ENCODE results near the gene MRPL3. TPM values are rescaled to one million over a fixed set of nuclear protein-coding genes. Genes with fewer than 3 reads are reported as not detected.
A peak's percentile ranks its signal among the peaks of the same experiment; 100 is the strongest.

Gene MRPL3
- polyA plus RNA-seq, 1 of the 3 experiments (the other 2 are of a cell fraction), result 73.7 TPM

DNA sequence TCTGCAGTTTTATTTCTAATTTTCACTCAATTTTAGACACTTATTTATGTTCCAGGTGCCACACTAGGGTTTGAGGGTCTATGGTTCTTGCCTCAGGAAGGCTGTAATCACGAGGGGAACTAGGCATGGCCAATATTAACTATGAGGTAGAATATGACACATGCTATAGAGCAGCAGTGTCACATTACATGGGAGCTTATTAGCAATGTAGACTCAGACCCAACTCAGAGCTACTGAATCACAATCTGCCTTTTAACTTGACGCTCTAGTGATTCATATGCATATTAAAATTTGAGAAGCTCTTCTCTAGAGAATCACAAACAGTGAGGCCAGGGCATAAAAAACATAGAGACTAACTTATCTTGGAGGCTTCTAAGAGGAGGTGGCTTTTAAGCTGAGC is 32.8 kb upstream of the MRPL3 start:
- 6% methylated on average over 2 of the region's 2 CpGs for WGBS (ENCODE audit: low lambda C conversion rate)
- CTCF ChIA-PET, result no interaction called here
- Histone ChIP-seq H3K4me1 (ENCODE audit: control insufficient read depth in 1 of 2, insufficient read depth in 2 of 2, low read depth in 1 of 2, low read length in 1 of 2) (peaks cover 0 to 2% of the 10 kb centered on the region in 2 experiments; a peak in 1 of 4 replicates), H4K20me1 (ENCODE audit: insufficient read depth) (no peaks in the 10 kb centered on the region), H2AFZ (ENCODE audit: low read depth) (no peak overlapping the region), H3K27ac (ENCODE audit: low read depth in 2 of 2, low read length in 1 of 2) (no peak overlapping the region), H3K4me2 (no peak overlapping the region), H3K4me3 (ENCODE audit: low read depth in 2 of 2, low read length in 1 of 2) (no peak overlapping the region), H3F3A (replicated peaks; ENCODE audit: insufficient read depth) (no peaks in the 10 kb centered on the region), H3K27me3 (ENCODE audit: insufficient read depth) (no peaks in the 10 kb centered on the region), H3K36me3 (replicated peaks in 1 of 2; ENCODE audit: control insufficient read depth in 1 of 2, insufficient read depth in 2 of 2, low read length in 1 of 2) (no peaks in the 10 kb centered on the region), H3K9ac (no peak overlapping the region), H3K79me2 (ENCODE audit: insufficient read depth) (no peaks in the 10 kb centered on the region), H3K9me3 (no peaks in the 10 kb centered on the region), H3K9me2 (no peaks in the 10 kb centered on the region)
- TF ChIP-seq, protein P1, sequence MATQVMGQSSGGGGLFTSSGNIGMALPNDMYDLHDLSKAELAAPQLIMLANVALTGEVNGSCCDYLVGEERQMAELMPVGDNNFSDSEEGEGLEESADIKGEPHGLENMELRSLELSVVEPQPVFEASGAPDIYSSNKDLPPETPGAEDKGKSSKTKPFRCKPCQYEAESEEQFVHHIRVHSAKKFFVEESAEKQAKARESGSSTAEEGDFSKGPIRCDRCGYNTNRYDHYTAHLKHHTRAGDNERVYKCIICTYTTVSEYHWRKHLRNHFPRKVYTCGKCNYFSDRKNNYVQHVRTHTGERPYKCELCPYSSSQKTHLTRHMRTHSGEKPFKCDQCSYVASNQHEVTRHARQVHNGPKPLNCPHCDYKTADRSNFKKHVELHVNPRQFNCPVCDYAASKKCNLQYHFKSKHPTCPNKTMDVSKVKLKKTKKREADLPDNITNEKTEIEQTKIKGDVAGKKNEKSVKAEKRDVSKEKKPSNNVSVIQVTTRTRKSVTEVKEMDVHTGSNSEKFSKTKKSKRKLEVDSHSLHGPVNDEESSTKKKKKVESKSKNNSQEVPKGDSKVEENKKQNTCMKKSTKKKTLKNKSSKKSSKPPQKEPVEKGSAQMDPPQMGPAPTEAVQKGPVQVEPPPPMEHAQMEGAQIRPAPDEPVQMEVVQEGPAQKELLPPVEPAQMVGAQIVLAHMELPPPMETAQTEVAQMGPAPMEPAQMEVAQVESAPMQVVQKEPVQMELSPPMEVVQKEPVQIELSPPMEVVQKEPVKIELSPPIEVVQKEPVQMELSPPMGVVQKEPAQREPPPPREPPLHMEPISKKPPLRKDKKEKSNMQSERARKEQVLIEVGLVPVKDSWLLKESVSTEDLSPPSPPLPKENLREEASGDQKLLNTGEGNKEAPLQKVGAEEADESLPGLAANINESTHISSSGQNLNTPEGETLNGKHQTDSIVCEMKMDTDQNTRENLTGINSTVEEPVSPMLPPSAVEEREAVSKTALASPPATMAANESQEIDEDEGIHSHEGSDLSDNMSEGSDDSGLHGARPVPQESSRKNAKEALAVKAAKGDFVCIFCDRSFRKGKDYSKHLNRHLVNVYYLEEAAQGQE (IDR thresholded peaks at IDR 0.05; ENCODE audit: low read depth, low read length), result no peak
- TF ChIP-seq, protein P2, sequence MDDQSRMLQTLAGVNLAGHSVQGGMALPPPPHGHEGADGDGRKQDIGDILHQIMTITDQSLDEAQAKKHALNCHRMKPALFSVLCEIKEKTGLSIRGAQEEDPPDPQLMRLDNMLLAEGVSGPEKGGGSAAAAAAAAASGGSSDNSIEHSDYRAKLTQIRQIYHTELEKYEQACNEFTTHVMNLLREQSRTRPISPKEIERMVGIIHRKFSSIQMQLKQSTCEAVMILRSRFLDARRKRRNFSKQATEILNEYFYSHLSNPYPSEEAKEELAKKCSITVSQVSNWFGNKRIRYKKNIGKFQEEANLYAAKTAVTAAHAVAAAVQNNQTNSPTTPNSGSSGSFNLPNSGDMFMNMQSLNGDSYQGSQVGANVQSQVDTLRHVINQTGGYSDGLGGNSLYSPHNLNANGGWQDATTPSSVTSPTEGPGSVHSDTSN (IDR thresholded peaks at IDR 0.05), result no peak
- no peak for TF ChIP-seq FOXM1 (IDR thresholded peaks at IDR 0.05; ENCODE audit: low read depth)
- no peak for TF ChIP-seq GATA2 (CRISPR knock-in tag; IDR thresholded peaks at IDR 0.05)
- no peak for TF ChIP-seq ELF1 (IDR thresholded peaks at IDR 0.05)
- TF ChIP-seq, protein P3, sequence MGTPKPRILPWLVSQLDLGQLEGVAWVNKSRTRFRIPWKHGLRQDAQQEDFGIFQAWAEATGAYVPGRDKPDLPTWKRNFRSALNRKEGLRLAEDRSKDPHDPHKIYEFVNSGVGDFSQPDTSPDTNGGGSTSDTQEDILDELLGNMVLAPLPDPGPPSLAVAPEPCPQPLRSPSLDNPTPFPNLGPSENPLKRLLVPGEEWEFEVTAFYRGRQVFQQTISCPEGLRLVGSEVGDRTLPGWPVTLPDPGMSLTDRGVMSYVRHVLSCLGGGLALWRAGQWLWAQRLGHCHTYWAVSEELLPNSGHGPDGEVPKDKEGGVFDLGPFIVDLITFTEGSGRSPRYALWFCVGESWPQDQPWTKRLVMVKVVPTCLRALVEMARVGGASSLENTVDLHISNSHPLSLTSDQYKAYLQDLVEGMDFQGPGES (IDR thresholded peaks at IDR 0.05; ENCODE audit: low read depth, low read length), result no peak
- TF ChIP-seq SMC3 (IDR thresholded peaks at IDR 0.05; ENCODE audit: low read depth, low read length), result no peak
- TF ChIP-seq GABPA (IDR thresholded peaks at IDR 0.05; ENCODE audit: low read depth), result no peak
- TF ChIP-seq RAD21 (IDR thresholded peaks at IDR 0.05; ENCODE audit: low read length), result no peak
- DNase-seq, result no peak
- POLR2A ChIA-PET, result no interaction called here

DNA sequence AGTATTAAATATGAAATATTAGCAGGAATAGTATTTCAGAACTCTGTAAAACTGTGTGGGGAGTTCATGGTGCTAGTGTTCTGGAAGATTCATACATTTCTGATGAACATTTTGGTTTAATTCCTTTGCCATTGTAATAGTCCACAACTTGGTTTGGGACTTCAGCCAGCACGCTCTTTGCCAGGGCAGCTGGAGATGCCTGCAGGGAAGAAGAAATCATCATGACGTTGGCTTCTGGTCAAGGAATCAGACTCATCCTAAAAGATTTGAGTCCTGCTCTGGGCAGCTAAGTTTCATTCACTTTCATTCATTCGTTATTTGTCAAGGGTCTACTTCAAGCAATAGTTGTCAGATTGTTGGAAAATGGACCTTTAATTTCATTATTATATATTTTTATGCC is 32.4 kb upstream of the MRPL3 start:
- CTCF ChIA-PET, result no interaction called here
- Histone ChIP-seq H3K9me3 (no peaks in the 10 kb centered on the region), H3F3A (replicated peaks; ENCODE audit: insufficient read depth) (no peaks in the 10 kb centered on the region), H3K79me2 (ENCODE audit: insufficient read depth) (no peaks in the 10 kb centered on the region), H3K9me2 (no peaks in the 10 kb centered on the region), H3K27me3 (ENCODE audit: insufficient read depth) (no peaks in the 10 kb centered on the region), H3K36me3 (replicated peaks in 1 of 2; ENCODE audit: control insufficient read depth in 1 of 2, insufficient read depth in 2 of 2, low read length in 1 of 2) (no peaks in the 10 kb centered on the region), H3K4me2 (no peak overlapping the region), H3K9ac (no peak overlapping the region), H3K4me1 (ENCODE audit: control insufficient read depth in 1 of 2, insufficient read depth in 2 of 2, low read depth in 1 of 2, low read length in 1 of 2) (peaks cover 0 to 2% of the 10 kb centered on the region in 2 experiments; a peak in 1 of 4 replicates), H4K20me1 (ENCODE audit: insufficient read depth) (no peaks in the 10 kb centered on the region), H2AFZ (ENCODE audit: low read depth) (no peak overlapping the region), H3K27ac (ENCODE audit: low read depth in 2 of 2, low read length in 1 of 2) (no peak overlapping the region), H3K4me3 (ENCODE audit: low read depth in 2 of 2, low read length in 1 of 2) (no peak overlapping the region)
- POLR2A ChIA-PET, result no interaction called here
- TF ChIP-seq, protein P4, sequence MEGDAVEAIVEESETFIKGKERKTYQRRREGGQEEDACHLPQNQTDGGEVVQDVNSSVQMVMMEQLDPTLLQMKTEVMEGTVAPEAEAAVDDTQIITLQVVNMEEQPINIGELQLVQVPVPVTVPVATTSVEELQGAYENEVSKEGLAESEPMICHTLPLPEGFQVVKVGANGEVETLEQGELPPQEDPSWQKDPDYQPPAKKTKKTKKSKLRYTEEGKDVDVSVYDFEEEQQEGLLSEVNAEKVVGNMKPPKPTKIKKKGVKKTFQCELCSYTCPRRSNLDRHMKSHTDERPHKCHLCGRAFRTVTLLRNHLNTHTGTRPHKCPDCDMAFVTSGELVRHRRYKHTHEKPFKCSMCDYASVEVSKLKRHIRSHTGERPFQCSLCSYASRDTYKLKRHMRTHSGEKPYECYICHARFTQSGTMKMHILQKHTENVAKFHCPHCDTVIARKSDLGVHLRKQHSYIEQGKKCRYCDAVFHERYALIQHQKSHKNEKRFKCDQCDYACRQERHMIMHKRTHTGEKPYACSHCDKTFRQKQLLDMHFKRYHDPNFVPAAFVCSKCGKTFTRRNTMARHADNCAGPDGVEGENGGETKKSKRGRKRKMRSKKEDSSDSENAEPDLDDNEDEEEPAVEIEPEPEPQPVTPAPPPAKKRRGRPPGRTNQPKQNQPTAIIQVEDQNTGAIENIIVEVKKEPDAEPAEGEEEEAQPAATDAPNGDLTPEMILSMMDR (IDR thresholded peaks at IDR 0.05), result no peak
- TF ChIP-seq, protein P5, sequence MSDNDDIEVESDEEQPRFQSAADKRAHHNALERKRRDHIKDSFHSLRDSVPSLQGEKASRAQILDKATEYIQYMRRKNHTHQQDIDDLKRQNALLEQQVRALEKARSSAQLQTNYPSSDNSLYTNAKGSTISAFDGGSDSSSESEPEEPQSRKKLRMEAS (IDR thresholded peaks at IDR 0.05; ENCODE audit: low read depth), result 0 out of 2 replicates have a peak, but pooled peaks have one; percentile 7
- TF ChIP-seq, protein P3 (IDR thresholded peaks at IDR 0.05; ENCODE audit: low read depth, low read length), result no peak
- no peak for TF ChIP-seq MXI1 (IDR thresholded peaks at IDR 0.05; ENCODE audit: low read depth, low read length)
- no peak for TF ChIP-seq FOXM1 (IDR thresholded peaks at IDR 0.05; ENCODE audit: low read depth)
- TF ChIP-seq, protein P2 (IDR thresholded peaks at IDR 0.05), result no peak
- TF ChIP-seq, protein P6, sequence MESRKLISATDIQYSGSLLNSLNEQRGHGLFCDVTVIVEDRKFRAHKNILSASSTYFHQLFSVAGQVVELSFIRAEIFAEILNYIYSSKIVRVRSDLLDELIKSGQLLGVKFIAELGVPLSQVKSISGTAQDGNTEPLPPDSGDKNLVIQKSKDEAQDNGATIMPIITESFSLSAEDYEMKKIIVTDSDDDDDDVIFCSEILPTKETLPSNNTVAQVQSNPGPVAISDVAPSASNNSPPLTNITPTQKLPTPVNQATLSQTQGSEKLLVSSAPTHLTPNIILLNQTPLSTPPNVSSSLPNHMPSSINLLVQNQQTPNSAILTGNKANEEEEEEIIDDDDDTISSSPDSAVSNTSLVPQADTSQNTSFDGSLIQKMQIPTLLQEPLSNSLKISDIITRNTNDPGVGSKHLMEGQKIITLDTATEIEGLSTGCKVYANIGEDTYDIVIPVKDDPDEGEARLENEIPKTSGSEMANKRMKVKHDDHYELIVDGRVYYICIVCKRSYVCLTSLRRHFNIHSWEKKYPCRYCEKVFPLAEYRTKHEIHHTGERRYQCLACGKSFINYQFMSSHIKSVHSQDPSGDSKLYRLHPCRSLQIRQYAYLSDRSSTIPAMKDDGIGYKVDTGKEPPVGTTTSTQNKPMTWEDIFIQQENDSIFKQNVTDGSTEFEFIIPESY (IDR thresholded peaks at IDR 0.05; ENCODE audit: borderline replicate concordance, low read depth), result no peak
- no peak for DNase-seq
- 48% methylated on average over 3 of the region's 3 CpGs for WGBS (ENCODE audit: low lambda C conversion rate)
